GM12864 (cell line): ENCODE results near the gene CCL7.

Source experiments
- DNase-seq: peaks from one replicate; pipeline ENCODE4 v3.0.0-alpha.2; 2011; ENCODE audit warnings: low read depth
- H3K4me3 ChIP-seq: 2 replicates; pipeline ENCODE4 v1.5.1; 2011; ENCODE audit warnings: mild to moderate bottlenecking, low read depth, low read length, control low read depth
- CTCF ChIP-seq: IDR thresholded peaks from 2 replicates; pipeline ENCODE4 v1.5.1; 2011; ENCODE audit warnings: low read depth, mild to moderate bottlenecking, moderate library complexity, low read length, control low read depth, inconsistent platforms; ENCODE audit errors: missing control alignments

Gene CCL7

GRCh38 chr17:34269969-34270368 lies at the start of gene CCL7:
Gene CCL7 (plus strand): TSS chr17:34270221. CDS start chr17:34270291, 70 bp downstream.
- TF ChIP-seq CTCF: no peak
- DNase-seq: no peak
- no peak within 1 kb of the TSS for H3K4me3 ChIP-seq

- no peak for DNase-seq
- no peak for TF ChIP-seq CTCF
- H3K4me3 ChIP-seq: no peak overlapping the region
Observed at GRCh38 chr17:34220752-34221395, 49.1 kb upstream of the CCL7 start.

DNA sequence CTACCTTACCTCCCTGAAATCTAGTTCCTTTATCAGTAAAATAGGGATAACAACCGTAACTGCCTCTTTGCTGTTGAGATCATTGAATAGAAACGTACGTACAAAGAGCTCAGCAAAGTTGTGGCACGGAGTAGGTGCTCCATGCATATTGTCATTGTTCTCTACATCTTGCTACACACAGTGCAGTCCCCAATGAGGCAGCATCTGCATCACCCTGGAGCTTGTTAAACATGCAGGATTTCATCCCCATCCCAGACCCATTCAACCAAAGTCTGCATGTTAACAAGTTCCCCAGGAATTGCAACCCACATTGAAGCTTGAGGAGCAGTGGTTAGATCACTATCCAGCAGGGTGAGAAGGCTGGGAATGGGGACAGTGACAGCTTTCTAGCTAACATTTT lies 48.6 kb upstream of the CCL7 start:
- H3K4me3 ChIP-seq: no peak overlapping the region
- no peak for TF ChIP-seq CTCF
- DNase-seq: no peak

GRCh38 chr17:34222722-34223497 lies 47.1 kb upstream of the CCL7 start:
- DNase-seq: no peak
- TF ChIP-seq CTCF: no peak
- no peak overlapping the region for H3K4me3 ChIP-seq

GRCh38 chr17:34225046-34225445 lies 45.0 kb upstream of the CCL7 start:
- no peak overlapping the region for H3K4me3 ChIP-seq
- no peak for TF ChIP-seq CTCF
- DNase-seq: no peak

DNA sequence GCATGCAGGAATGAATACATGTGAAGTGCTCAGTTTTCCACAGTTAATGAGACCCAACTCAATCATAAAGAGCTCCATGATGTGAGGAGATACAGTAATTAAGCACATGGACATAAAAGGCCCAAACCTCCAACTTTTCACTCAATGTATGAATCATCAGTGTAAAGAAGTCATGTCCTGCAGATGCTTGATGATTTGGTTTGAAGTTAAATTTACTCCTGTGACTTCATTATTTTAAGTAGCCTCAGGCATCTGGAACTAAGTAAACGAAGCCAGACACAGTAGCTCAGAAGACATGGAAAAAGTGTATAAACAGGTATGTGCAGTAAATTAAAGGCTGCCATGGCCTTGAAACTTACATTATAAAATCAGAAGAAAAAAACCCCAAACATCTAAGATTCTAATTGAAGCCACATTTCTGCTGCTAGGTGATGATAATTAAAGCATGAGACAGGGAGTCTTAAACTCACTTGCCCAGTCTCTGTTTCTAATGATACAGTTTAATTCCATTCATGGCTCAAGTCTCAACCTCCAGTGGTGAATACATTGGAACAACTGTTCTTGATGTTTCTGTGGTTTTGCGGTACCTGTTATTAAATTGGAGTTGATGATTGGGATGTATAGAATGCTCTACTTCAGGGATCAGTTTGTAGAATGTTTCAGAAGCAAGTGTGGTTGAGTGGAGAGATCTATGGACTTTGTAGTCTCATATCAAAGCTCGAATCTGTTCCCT lies 43.8 kb upstream of the CCL7 start:
- DNase-seq: no peak
- H3K4me3 ChIP-seq: no peak overlapping the region
- TF ChIP-seq CTCF: no peak
